IPS-15b (cell line): ENCODE measurements around the gene TGFBR1.

Source experiments
- H3K27me3 ChIP-seq: one replicate; pipeline ENCODE4 v1.6.1; 2013; ENCODE audit warnings: low read length; ENCODE audit not compliant: control insufficient read depth, insufficient read depth
- H3K36me3 ChIP-seq: one replicate; pipeline ENCODE4 v1.6.1; 2013; ENCODE audit warnings: low read length; ENCODE audit not compliant: control insufficient read depth, insufficient read depth
- H3K4me1 ChIP-seq: one replicate; pipeline ENCODE4 v1.6.1; 2013; ENCODE audit warnings: mild to moderate bottlenecking, low read length; ENCODE audit not compliant: control insufficient read depth, insufficient read depth
- H3K4me3 ChIP-seq: one replicate; pipeline ENCODE4 v1.5.1; 2013; ENCODE audit warnings: low read depth, low read length
- H3K9ac ChIP-seq: one replicate; pipeline ENCODE4 v1.6.1; 2013; ENCODE audit warnings: low read depth, mild to moderate bottlenecking, low read length
- H3K9me3 ChIP-seq: one replicate; pipeline ENCODE4 v1.6.1; 2013; ENCODE audit warnings: mild to moderate bottlenecking, low read length; ENCODE audit not compliant: control insufficient read depth, insufficient read depth

TGFBR1 gene

GRCh38 chr9:99130069-99130468, 25.2 kb downstream of the TGFBR1 start:
- H3K4me1 ChIP-seq = no peaks in the 10 kb centered on the region
- H3K36me3 ChIP-seq = no peaks in the 10 kb centered on the region
- no peaks in the 10 kb centered on the region for H3K27me3 ChIP-seq
- no peaks in the 10 kb centered on the region for H3K9me3 ChIP-seq
- H3K4me3 ChIP-seq = no peak overlapping the region
- no peak overlapping the region for H3K9ac ChIP-seq

GRCh38 chr9:99133145-99133544, 28.2 kb downstream of the TGFBR1 start:
- no peak overlapping the region for H3K4me3 ChIP-seq
- no peaks in the 10 kb centered on the region for H3K36me3 ChIP-seq
- H3K9me3 ChIP-seq = no peaks in the 10 kb centered on the region
- no peak overlapping the region for H3K9ac ChIP-seq
- no peaks in the 10 kb centered on the region for H3K4me1 ChIP-seq
- H3K27me3 ChIP-seq = no peaks in the 10 kb centered on the region

- Histone ChIP-seq H3K36me3 (no peaks in the 10 kb centered on the region), H3K4me1 (no peaks in the 10 kb centered on the region), H3K27me3 (no peaks in the 10 kb centered on the region), H3K4me3 (no peak overlapping the region), H3K9me3 (no peaks in the 10 kb centered on the region), H3K9ac (no peak overlapping the region)
These were observed 30.0 kb downstream of the TGFBR1 start for GRCh38 chr9:99134893-99135341.

- no peak overlapping the region for H3K9ac ChIP-seq
- no peak overlapping the region for H3K4me3 ChIP-seq
These were observed 30.5 kb downstream of the TGFBR1 start for GRCh38 chr9:99135456-99135855.

GRCh38 chr9:99137225-99137624, 32.3 kb downstream of the TGFBR1 start:
- Histone ChIP-seq H3K9me3 (no peaks in the 10 kb centered on the region), H3K9ac (no peak overlapping the region), H3K27me3 (no peaks in the 10 kb centered on the region), H3K36me3 (no peaks in the 10 kb centered on the region), H3K4me1 (no peaks in the 10 kb centered on the region), H3K4me3 (no peak overlapping the region)

More at GRCh38 chr9:99135456-99135855, 30.5 kb downstream of the TGFBR1 start:
- Histone ChIP-seq H3K36me3 (no peaks in the 10 kb centered on the region), H3K9me3 (no peaks in the 10 kb centered on the region), H3K4me1 (no peaks in the 10 kb centered on the region), H3K27me3 (no peaks in the 10 kb centered on the region)

- no peaks in the 10 kb centered on the region for H3K27me3 ChIP-seq
- H3K36me3 ChIP-seq = no peaks in the 10 kb centered on the region
- H3K9ac ChIP-seq = no peak overlapping the region
These were observed 33.0 kb downstream of the TGFBR1 start for GRCh38 chr9:99137891-99138290.

GRCh38 chr9:99138424-99139284, 33.7 kb downstream of the TGFBR1 start:
- Histone ChIP-seq H3K9ac (no peak overlapping the region), H3K27me3 (no peaks in the 10 kb centered on the region), H3K4me3 (no peak overlapping the region), H3K36me3 (no peaks in the 10 kb centered on the region), H3K4me1 (no peaks in the 10 kb centered on the region), H3K9me3 (no peaks in the 10 kb centered on the region)

More at GRCh38 chr9:99137891-99138290, 33.0 kb downstream of the TGFBR1 start:
- H3K4me1 ChIP-seq = no peaks in the 10 kb centered on the region
- H3K4me3 ChIP-seq = no peak overlapping the region
- H3K9me3 ChIP-seq = no peaks in the 10 kb centered on the region

GRCh38 chr9:99139868-99140267, 35.0 kb downstream of the TGFBR1 start:
- Histone ChIP-seq H3K36me3 (no peaks in the 10 kb centered on the region), H3K9me3 (no peaks in the 10 kb centered on the region), H3K27me3 (no peaks in the 10 kb centered on the region), H3K9ac (no peak overlapping the region), H3K4me1 (no peaks in the 10 kb centered on the region), H3K4me3 (no peak overlapping the region)

- Histone ChIP-seq H3K9me3 (no peaks in the 10 kb centered on the region), H3K9ac (no peak overlapping the region), H3K4me1 (no peaks in the 10 kb centered on the region), H3K36me3 (no peaks in the 10 kb centered on the region), H3K4me3 (no peak overlapping the region), H3K27me3 (no peaks in the 10 kb centered on the region)
These were observed 35.9 kb downstream of the TGFBR1 start for GRCh38 chr9:99140685-99141314.

GRCh38 chr9:99141849-99142248, 36.9 kb downstream of the TGFBR1 start:
- Histone ChIP-seq H3K9ac (no peak overlapping the region), H3K4me3 (no peak overlapping the region), H3K9me3 (no peaks in the 10 kb centered on the region), H3K4me1 (no peaks in the 10 kb centered on the region), H3K27me3 (no peaks in the 10 kb centered on the region), H3K36me3 (no peaks in the 10 kb centered on the region)

- Histone ChIP-seq H3K9ac (no peak overlapping the region), H3K9me3 (no peaks in the 10 kb centered on the region), H3K36me3 (no peaks in the 10 kb centered on the region), H3K4me3 (no peak overlapping the region), H3K27me3 (no peaks in the 10 kb centered on the region), H3K4me1 (no peaks in the 10 kb centered on the region)
These were observed 37.4 kb downstream of the TGFBR1 start for GRCh38 chr9:99142275-99142674.

GRCh38 chr9:99143655-99144054, 38.7 kb downstream of the TGFBR1 start:
- Histone ChIP-seq H3K9me3 (no peaks in the 10 kb centered on the region), H3K27me3 (no peaks in the 10 kb centered on the region), H3K4me1 (no peaks in the 10 kb centered on the region), H3K4me3 (no peak overlapping the region), H3K36me3 (no peaks in the 10 kb centered on the region), H3K9ac (no peak overlapping the region)
